Endothelial cell of hepatic sinusoid (primary cell): Measurements from ENCODE around the gene PPFIBP2.

Experiments
- in situ Hi-C: cut with HindIII; loops from 2 replicates; pipeline ENCODE4 v1.10.0; 2017; ENCODE audit warnings: low sequenced_read_pairs

PPFIBP2 gene

DNA sequence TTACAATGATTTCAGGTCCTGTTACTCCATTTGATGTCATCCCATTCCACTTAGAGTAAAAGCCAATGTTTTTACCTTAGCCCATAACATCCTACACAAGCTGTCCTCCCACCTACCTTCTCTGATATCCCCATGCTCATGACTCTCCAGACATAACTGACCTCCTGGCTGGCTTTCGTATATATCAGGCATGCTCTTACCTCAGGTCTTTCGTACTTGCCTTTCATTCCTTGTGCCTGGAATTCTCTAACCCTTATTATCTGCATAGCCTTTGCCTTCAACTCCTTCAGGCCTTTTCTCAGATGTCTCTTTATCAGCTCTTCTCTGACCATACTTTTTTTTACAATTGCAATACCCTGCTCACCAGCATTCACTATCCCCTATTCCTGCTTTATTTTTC is 169.8 kb downstream of the PPFIBP2 start:
- in situ Hi-C loops = loop anchor here (25.0 kb wide), 1 partner anchor 596 kb away; the partner anchor contains the start of gene RBMXL2

DNA sequence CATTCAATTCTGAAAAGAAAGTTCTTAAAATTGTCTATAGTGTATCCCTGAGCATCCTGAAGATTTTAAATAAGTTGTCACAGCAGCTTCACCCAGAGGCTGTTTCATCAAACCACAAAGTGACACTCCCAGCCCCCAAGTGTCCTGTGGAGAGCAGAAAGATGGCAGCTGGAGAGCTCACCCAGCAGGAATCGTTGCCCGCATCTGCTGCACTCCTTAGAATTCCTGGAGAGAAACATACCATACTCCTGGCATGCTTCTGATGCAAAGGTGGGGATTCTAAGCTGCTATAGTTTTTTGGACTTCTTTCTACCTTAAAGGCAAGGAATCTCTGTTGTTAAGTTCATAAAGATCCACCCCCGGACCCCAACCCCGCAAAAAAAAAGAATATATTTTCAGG is 173.0 kb downstream of the PPFIBP2 start:
- in situ Hi-C loops = loop anchor here (25.0 kb wide), 1 partner anchor 599 kb away; the partner anchor contains the start of gene RBMXL2

DNA sequence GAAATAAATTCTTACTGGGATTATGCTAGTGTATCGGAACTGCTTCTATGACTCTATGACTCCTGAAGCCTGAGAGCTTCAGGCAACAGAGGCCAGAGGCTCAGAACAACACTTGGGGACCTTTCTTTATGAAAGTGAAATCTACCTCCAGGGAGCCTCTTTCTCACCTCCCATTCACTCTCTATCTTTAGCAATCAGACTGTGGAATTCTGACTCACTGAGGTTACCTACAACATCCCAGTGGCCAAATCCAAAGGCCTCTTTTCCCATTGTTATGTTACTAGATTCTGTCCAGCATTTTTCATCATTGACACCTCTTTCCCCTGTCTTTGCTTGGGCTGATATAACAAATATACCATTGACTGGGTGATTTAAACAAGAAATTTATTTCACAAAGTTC is 173.6 kb downstream of the PPFIBP2 start:
- in situ Hi-C loops = loop anchor here (25.0 kb wide), 1 partner anchor 600 kb away; the partner anchor contains the start of gene RBMXL2

DNA sequence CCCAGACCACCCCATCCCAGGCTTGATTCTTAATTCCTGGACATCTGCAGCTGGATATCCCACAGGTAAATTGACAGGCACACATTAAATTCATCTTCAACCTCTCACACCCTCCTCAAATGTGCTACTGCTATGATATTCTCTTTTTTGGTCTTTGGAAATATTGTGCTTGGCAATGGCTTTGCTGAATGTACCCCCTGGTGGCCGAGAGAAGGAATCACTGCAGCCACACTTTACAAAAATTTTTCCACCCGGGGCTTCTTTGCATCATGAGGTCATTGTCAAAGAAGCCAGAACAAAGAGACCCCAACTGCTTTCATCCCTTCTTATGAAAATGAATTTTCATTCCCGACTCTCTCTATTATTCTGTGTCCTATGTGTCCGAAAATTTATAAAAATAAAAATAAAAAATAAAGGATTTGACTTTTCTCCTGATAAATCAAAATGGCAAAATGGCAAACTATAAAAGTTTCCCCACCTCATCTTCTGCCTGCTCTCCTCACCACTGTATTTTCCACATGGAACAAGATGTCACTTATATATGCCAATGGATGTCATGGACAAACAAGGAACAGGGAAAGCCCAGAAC is 174.5 kb downstream of the PPFIBP2 start:
- in situ Hi-C loops = loop anchor here (25.0 kb wide), 1 partner anchor 601 kb away; the partner anchor contains the start of gene RBMXL2

DNA sequence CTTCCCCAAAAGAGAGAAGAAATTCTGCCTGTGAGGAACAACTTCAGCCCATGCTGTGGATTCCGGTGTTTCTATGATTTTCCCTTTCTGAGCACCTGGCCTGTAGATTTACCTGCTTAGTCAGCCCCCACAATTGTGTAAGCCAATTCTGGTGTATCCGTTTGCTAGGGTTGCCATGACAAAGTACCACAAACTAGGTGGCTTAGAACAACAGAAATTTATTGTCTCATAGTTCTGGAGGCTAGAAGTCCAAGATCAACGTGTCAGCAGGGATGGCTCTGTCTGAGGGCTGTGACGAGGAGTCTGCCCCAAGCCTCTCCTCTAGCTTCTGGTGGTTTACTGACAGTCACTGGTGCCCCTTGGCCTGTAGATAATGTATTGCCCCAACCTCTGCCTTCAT is 175.4 kb downstream of the PPFIBP2 start:
- in situ Hi-C loops = loop anchor here (25.0 kb wide), 1 partner anchor 602 kb away; the partner anchor contains the start of gene RBMXL2

DNA sequence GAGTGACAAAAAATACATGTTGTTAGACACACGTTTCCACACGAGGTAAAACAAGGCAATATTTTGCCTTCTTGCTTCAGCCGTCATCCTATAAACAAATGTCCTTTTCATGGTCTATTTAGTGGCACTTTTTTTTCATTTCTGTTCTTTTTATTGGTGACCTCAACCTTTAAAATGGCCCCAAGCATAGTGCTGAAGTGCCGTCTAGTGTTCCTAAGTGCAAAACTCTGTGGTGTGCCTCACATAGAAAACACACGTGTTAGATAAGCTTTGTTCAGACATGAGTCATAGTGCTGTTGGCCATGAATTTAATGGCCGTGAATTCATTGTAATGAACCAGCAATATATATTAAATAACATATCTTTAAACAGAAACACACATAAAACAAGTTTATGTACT is 176.8 kb downstream of the PPFIBP2 start:
- in situ Hi-C loops = loop anchor here (25.0 kb wide), 1 partner anchor 603 kb away; the partner anchor contains the start of gene RBMXL2

DNA sequence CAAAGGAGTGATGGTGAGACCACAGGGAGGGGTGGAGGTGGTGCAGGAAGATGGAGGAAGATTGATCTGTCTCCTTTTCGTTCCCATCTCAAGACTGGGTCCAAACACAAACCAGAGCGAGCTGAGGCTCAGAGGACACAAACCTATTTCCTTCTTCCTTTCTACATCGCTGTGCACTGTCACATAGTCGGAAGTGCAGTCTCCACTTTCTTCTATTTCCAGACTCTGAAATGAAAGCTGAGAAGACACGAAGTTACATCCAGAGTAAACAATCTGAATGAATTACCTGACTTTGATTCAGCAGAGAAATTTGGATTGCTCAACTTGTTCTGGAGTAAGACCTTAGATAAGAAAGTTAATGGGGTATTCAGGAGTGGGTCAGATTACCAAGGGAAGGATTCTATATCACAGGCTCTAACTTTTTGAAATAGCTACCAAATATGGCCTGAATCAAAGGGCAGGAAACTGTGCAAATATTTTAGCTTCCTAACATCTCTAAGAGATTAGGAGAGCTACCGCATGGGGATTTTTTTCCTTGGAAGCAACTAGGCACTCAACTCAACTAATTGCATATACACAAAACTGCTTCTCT is 178.1 kb downstream of the PPFIBP2 start:
- in situ Hi-C loops = loop anchor here (25.0 kb wide), 1 partner anchor 605 kb away; the partner anchor contains the start of gene RBMXL2

DNA sequence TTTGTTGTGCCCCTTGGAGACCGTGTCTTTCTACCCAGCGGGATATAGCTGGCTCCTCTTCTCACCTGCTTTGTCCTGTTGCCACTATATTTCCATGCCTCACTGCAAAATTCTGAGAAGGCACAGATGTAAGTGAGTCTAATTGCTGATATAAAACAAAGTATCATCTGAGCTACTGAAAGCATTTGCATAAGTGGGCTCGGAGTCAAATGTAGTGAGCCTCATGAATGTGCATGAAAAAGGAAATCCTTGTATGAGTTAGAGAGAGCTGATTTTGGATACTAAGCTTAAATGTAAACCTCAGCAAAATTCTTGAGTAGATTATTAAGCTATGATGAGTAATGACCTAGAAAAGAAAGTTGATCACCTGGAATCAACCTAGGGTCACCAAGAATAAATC is 178.6 kb downstream of the PPFIBP2 start:
- in situ Hi-C loops = loop anchor here (25.0 kb wide), 1 partner anchor 605 kb away; the partner anchor contains the start of gene RBMXL2

DNA sequence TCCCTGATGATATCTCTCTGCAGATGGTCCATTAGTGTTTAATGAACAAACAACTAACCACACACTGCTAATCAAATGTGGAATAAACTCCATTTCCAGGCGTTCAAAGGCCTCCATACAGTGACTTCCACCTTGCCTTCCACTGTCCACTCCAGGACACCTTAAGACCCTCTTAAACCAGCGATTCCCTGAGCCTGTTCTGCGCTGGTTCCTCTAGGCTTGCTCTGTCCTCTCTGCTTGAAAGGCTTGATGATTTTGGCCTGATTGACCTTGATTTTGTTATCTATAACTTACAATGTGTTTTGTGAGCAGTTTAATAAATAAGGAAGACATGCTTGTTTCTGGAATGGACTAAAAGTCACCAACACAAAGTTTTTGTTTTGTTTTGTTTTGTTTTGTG is 180.4 kb downstream of the PPFIBP2 start:
- in situ Hi-C loops = loop anchor here (25.0 kb wide), 1 partner anchor 607 kb away; the partner anchor contains the start of gene RBMXL2

DNA sequence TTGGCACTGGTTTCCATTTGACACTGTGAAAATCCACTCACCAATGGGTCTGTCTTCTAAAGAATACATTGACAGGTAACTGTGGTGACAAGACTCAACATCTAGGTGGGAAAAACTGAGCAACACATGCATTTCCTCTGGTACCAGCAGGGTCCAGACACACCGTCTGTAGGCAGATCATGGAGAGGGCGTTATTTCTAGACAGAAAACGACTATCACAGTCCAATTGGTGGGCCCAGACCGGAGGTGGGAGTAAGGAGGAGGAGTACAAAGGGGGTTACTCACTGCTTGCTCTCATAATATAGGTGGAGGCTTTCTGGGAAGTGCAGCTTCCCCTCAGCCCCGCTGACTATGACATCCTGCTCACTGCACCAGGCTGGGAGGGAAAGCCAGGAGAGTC is 182.6 kb downstream of the PPFIBP2 start:
- in situ Hi-C loops = loop anchor here (25.0 kb wide), 1 partner anchor 609 kb away; the partner anchor contains the start of gene RBMXL2
